Right kidney (tissue), 1 donor: ENCODE data around the gene TMEM135.
"Not testable (repeated sequence)": the region's sequence is repeated elsewhere in the genome, so short reads cannot be mapped to it uniquely, and the experiment has no call there.

Source experiments
- DNase-seq: peaks from one replicate; pipeline ENCODE4 v3.0.0-alpha.2; 2016

TMEM135 gene

GRCh38 chr11:87258171-87258833 is 220.6 kb downstream of the TMEM135 start:
- no peak for DNase-seq

DNA sequence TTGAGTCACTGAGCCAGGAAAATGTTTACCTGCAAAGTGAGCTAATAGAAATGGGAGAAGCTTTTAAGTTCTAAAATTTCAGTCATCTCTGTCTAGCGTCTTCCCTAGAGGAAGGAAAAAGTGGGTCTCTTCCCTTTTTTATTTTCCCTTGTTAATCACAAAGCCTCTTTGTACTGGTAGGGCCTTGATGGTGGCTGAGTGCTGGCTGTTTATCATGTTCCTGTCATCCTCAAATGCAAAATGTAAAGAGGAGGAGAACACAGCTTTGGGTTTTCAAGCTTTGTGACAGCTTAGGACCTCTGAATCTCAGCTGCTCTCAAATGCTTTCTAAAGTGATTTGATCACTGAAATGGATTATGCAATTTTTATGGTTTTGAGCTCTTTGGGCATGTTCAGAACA is 222.0 kb downstream of the TMEM135 start:
- no peak for DNase-seq

DNA sequence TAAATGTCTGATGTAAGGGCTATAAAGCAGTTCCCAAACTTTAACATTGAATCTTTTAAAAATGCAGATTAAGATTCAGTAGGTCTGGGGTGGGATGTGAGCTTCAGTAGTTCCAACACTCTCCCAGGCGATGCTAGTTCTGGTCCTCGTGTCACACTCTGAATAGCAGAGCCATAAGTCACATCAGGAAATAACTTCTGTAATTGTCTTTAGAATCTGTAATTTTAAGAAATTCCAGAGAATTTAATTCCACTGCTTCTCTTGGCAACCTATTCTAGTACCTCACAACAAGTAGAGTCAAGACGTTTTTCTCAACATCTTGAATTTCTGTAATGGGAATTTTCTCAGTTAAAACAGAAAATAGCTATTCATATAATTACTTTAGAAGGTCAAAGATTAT is 223.1 kb downstream of the TMEM135 start:
- no peak for DNase-seq

- no peak for DNase-seq
Observed at GRCh38 chr11:87263264-87263838, 225.6 kb downstream of the TMEM135 start.

DNA sequence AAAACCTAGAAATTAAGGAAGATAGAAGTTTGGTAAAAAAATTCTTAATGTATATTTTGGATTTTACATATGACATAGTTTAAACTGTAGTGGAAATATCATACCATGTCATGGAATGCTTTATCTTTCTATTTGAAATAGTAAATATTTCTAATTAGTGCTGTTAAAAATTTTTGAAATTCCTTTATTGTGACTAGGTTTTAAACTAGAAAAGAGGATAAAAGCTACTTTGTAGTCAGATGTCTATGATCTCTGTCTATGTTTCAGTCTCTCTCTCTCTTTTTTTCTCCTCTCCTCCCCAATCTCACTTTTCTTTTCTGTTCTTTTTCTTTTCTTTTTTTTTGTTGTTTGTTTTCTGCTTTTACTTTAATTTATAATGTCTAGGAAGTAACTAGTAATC is 226.2 kb downstream of the TMEM135 start:
- no peak for DNase-seq

GRCh38 chr11:87265132-87265531 is 227.4 kb downstream of the TMEM135 start:
- DNase-seq: no peak

- DNase-seq: no peak
Observed at GRCh38 chr11:87265979-87266378, 228.2 kb downstream of the TMEM135 start.

GRCh38 chr11:87266751-87267150 is 229.0 kb downstream of the TMEM135 start:
- no peak for DNase-seq

GRCh38 chr11:87271951-87272350 is 234.2 kb downstream of the TMEM135 start:
- DNase-seq: not testable (repeated sequence)

GRCh38 chr11:87275176-87275575 is 237.4 kb downstream of the TMEM135 start:
- DNase-seq: no peak

- no peak for DNase-seq
Observed at GRCh38 chr11:87280143-87280542, 242.4 kb downstream of the TMEM135 start.

GRCh38 chr11:87281496-87281895 is 243.8 kb downstream of the TMEM135 start:
- DNase-seq: no peak

- DNase-seq: no peak
Observed at GRCh38 chr11:87284306-87284705, 246.6 kb downstream of the TMEM135 start.

DNA sequence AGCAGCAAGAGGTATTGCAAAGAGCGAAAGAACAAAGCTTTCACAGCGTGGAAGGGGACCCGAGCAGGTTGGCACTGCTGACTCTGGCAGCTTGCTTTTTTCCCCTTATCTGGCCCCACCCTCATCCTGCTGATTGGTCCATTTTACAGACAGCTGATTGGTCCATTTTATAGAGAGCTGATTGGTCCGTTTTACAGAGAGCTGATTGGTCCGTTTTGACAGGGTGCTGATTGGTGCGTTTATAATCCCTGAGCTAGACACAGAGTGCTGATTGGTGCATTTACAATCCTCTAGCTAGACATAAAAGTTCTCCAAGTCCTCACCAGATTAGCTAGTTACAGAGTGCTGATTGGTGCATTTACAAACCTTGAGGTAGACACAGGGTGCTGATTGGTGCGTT is 247.9 kb downstream of the TMEM135 start:
- not testable (repeated sequence) for DNase-seq

DNA sequence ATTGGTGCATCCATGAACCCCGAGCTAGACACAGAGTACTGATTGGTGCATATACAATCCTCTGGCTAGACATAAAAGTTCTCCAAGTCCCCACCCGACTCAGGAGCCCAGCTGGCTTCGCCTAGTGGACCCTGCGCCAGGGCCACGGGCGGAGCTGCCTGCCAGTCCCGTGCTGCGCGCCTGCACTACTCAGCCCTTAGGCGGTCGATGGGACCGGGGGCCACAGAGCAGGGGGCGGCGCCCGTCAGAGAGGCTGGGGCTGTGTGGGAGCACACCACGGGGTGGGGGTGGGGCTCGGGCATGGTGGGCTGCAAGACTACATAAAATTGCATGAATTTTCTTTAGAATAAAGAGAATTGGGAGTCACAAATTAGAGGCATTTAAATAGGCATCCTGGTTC is 248.6 kb downstream of the TMEM135 start:
- DNase-seq: no peak

DNA sequence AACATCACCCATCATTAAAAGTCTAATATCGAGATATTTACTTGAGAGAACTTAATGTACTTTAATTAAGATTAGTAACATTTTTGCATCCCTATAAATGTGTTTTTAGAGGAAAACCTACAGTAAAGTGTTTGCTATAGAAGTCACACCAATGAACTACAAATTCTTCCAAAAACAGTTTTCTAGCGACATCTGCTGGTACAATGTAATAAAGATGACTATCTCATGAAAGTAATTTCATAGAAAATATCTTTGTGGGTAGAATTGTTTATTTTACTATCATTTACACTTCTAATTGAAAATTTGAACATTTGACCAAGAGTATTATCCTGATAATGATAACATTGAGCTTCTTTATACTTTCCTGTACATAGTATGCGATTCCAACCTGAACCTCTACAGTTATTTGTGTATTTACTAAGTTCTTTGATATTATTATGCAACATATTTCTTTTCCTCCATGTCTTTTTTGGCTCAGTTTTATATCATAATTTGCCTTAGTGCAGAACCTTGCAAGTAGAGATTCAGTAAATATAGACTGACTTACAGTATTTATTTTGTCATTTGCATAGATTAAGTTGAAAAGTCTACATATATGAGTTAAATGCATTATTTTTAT is 252.7 kb downstream of the TMEM135 start:
- no peak for DNase-seq

DNA sequence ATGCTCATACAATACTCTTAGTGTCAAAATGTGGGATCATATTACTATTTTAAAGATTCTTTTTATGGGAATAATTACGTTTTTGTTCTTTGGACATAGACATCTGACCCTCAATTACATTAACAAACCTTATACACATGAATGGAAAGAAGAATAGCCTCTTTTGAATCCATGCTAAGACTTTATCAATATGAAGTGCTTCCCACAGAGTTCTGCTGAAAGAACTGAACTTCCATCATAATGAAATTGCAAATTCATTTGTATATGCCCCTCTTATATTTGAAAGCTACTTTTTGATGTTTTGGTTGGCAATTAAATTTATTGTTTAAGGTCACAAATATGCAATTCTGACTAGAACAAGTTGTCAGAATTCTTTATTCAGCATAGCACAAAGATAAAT is 254.9 kb downstream of the TMEM135 start:
- no peak for DNase-seq

DNA sequence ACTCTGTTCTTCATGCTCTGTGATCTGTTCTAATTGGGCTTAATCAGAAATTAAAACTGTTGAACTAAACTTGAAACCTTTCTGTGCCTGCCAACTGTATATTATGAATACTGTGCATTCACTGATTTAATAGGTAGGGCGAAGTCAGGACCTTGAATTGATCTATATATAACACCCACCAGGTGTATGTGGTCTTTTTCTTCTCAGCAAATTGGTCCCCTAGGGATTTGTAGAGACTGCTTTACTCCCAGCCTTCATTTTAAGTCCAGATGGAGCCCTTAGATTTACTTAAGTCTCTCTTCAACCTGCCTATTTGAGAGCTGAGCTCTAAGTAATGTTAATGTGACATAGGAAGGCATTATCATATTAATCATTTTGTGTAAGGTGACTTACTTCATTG is 257.5 kb downstream of the TMEM135 start:
- DNase-seq: no peak

DNA sequence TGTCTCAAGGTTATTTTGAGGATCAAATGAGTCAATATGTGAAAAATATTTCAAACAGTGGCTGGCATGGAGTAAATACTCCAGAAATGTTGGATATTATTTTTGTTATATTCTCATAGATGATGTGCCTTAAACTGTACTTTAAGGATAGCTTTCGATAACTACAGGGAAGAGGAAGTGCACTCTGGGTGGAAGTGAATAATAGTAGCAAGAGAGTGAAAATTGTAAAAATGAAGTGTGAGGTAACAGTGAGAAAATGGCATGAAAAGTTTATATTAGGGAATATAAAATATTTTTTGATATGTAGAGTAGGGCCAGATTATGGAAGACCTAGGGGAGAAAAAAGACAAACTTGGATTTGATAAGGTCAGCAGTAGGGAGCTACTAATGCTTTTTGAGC is 258.9 kb downstream of the TMEM135 start:
- DNase-seq: no peak

GRCh38 chr11:87298155-87298554 is 260.4 kb downstream of the TMEM135 start:
- no peak for DNase-seq

DNA sequence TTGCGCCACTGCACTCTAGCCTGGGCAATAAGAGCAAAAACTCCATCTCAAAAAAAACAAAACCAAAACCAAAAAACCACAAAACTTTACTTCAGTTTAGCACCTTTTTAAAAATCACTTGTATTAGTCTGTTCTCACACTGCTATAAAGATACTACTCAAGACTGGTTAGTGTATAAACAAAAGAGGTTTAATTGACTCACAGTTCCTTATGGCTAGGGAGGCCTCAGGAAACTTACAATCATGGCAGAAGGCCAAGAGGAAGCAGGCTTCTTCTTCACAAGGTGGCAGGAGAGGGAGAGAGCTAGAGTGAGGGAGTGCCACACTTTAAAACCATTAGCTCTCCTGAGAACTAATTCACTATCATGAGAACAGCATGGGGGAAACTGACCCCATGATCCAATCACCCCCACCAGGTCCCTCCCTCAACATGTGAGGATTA is 261.3 kb downstream of the TMEM135 start:
- DNase-seq: no peak

DNA sequence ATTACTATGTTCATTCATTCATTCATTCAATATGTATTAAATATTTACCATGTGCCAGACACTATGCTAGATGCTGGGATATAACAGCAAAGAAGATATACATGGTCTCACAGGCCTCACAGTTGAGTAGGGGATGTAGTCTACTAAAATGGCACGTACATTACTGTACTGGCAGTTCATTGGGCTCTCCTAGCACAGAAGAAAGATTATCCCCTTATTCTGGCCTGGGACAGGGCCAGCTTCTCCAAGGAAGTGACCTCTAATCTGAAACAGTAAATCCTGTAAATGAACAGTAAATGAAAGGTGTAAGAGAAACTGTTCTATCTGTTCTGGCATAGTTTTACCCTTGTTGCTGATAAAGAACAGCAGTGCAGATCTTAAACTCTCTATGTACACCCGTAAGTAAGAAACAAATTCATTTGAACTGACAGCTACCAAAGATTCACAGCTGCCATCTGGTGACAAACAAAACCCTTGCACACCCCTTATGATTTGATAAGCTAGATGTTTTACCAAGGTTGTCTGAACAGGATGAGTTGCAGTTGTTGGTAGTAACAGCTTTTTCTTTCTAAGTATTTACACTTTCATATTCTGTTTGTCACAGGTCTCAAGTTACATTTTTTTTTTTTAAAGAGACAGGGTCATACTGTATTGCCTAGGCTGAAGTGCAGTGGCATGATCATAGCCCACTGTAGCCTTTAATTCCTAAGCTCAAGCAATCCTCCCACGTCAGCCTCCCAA is 263.1 kb downstream of the TMEM135 start:
- DNase-seq: no peak
